Spleen (tissue), 11 donors: ENCODE results near the gene SLC46A1. TPM values are rescaled to one million over a fixed set of nuclear protein-coding genes. Genes with fewer than 3 reads are reported as not detected.

ENCODE experiments used
- DNase-seq: peaks from one replicate; pipeline ENCODE4 v3.0.0-alpha.2; 2020
- H3K27ac ChIP-seq, 8 donors: fragments of 200-600 bp; sonication (generic) in 7 of 8; 1 replicate in 4 of 8; 2 replicates in 4 of 8; pipeline versions ENCODE4 v1.5.0 to v1.8.0; 2016 to 2021; ENCODE audit warnings: inconsistent platforms in 4 of 8, mild to moderate bottlenecking in 4 of 8, moderate library complexity in 1 of 8
- H3K27me3 ChIP-seq, 7 donors: fragments of 200-600 bp; sonication (generic) in 6 of 7; replicated peaks in 1 of 7; 1 replicate in 4 of 7; 2 replicates in 3 of 7; pipeline versions ENCODE4 v1.5.0 to v1.8.0; 2016 to 2021; ENCODE audit warnings: inconsistent platforms in 3 of 7, mild to moderate bottlenecking in 1 of 7
- H3K36me3 ChIP-seq, 6 donors: fragments of 200-600 bp; sonication (generic) in 5 of 6; 1 replicate in 4 of 6; 2 replicates in 2 of 6; pipeline versions ENCODE4 v1.5.0 to v1.8.0; 2016 to 2021; ENCODE audit warnings: inconsistent platforms in 2 of 6
- H3K4me1 ChIP-seq, 6 donors: fragments of 200-600 bp; sonication (generic) in 5 of 6; 1 replicate in 3 of 6; 2 replicates in 3 of 6; pipeline versions ENCODE4 v1.5.0 to v1.8.0; 2016 to 2021; ENCODE audit warnings: inconsistent platforms in 3 of 6
- H3K4me3 ChIP-seq, 8 donors: fragments of 200-600 bp; sonication (generic) in 7 of 8; 1 replicate in 4 of 8; 2 replicates in 4 of 8; pipeline versions ENCODE4 v1.5.0 to v1.8.0; 2016 to 2021; ENCODE audit warnings: inconsistent platforms in 4 of 8, mild to moderate bottlenecking in 4 of 8, moderate library complexity in 2 of 8
- H3K9me3 ChIP-seq, 8 donors: fragments of 200-600 bp; sonication (generic) in 7 of 8; 1 replicate in 4 of 8; 2 replicates in 4 of 8; pipeline versions ENCODE4 v1.5.0 to v1.8.0; 2016 to 2021; ENCODE audit warnings: inconsistent platforms in 4 of 8
- CTCF ChIP-seq, 11 experiments: fragments of 200-600 bp in 7 of 11; fragments of 450-650 bp in 4 of 11; sonication (generic) in 4 of 11; IDR thresholded peaks in 8 of 11; conservative IDR thresholded peaks in 3 of 11; 1 replicate in 7 of 11; 2 replicates in 4 of 11; pipeline versions ENCODE4 v1.4.0 to v1.8.0; 2016 to 2021; ENCODE audit warnings: antibody characterized with exemption in 11 of 11, inconsistent platforms in 4 of 11, mild to moderate bottlenecking in 1 of 11
- POLR2A ChIP-seq, 3 donors: fragments of 450-650 bp; IDR thresholded peaks; one replicate each; pipeline ENCODE4 v1.5.1; 2017; ENCODE audit warnings: antibody characterized with exemption in 3 of 3, mild to moderate bottlenecking in 1 of 3
- POLR2AphosphoS5 ChIP-seq, 3 donors: sonication (generic); formaldehyde crosslinking; IDR thresholded peaks; one replicate each; pipeline ENCODE4 v1.5.1; 2017; ENCODE audit warnings: antibody characterized with exemption in 3 of 3
- WGBS, 5 donors: extraction: QIAGEN DNeasy Blood & Tissue Kit in 3 of 5; methylation state at CpG; one replicate each; pipeline versions ENCODE4 v1.1.5 to v1.1.7; 2013 to 2018; 5-methylcytosine and 5-hydroxymethylcytosine counted together
- intact Hi-C: fragments of 100-400 bp; cut with DNase I; formaldehyde crosslinking; loops from one replicate; pipeline ENCODE4 v1.15.0; 2023; ENCODE audit warnings: low total_unique reads
- polyA plus RNA-seq, 3 donors: library from polyadenylated mRNA; stranded (reverse); fragments of 200-250 nt; gene quantifications; one replicate each; pipeline ENCODE4 v1.2.1, GENCODE V29; 2013
- total RNA-seq, 7 donors: library from RNA; depleted of rRNA in 3 of 7; stranded (reverse); fragments of >200 nt in 3 of 7; fragmentation: NEBNext Ultra II Directional in 4 of 7; extraction: Animal tissue kit (Norgen Biotek cat#: 25700) in 4 of 7; gene quantifications; one replicate each; pipeline versions ENCODE4 v1.1.0 to v1.2.1, GENCODE V29; 2016 to 2021
- donor health status: healthy with polysubstance abuse.
- donor health status: DM: no; HTN: no; CAD: no; lungs with moderate emphysema.
- donor health status: DM: no; HTN: no; CAD: no.
- donor health status: Bipolar disorder and iron deficiency.
- donor health status: healthy.
- donor health status: DM: no; HTN: no; CAD: no.
- donor health status: DM: yes; HTN: yes; CAD: no.

Gene SLC46A1
- total and polyA plus RNA-seq, 10 donors: 2.1 to 28.9 (median 20.6) TPM

GRCh38 chr17:28390141-28390540 is 15.9 kb downstream of the SLC46A1 start:
- WGBS, 5 donors: 84 to 97% (median 90%) methylated on average over 1 of the region's 1 CpG
- intact Hi-C loops: no loop called here
- no peak for TF ChIP-seq POLR2AphosphoS5 (IDR thresholded peaks at IDR 0.05)
- TF ChIP-seq CTCF (IDR thresholded peaks at IDR 0.05 in 8 of 11, conservative IDR thresholded peaks at IDR 0.05 in 3 of 11): no peak
- TF ChIP-seq POLR2A (IDR thresholded peaks at IDR 0.05): no peak
- Histone ChIP-seq H3K9me3 (no peaks in the 10 kb centered on the region), H3K27ac (no peak overlapping the region), H3K36me3 (peaks cover 0 to 79% (median 37%) of the 10 kb centered on the region in 6 donors), H3K4me3 (no peak overlapping the region), H3K27me3 (peaks cover 0 to under 1% (median 0%) of the 10 kb centered on the region in 7 donors), H3K4me1 (peaks cover 0 to 25% (median 10%) of the 10 kb centered on the region in 6 donors)
- DNase-seq: no peak

GRCh38 chr17:28388106-28388505 is 17.9 kb downstream of the SLC46A1 start:
- H3K4me1 ChIP-seq: peaks cover 3 to 38% (median 22%) of the 10 kb centered on the region in 6 donors
- peak overlapping the region in 1 of 8 donors; percentile 19 for H3K4me3 ChIP-seq
- DNase-seq: no peak
- intact Hi-C loops: no loop called here
- peaks cover 0 to 60% (median 37%) of the 10 kb centered on the region in 6 donors for H3K36me3 ChIP-seq
- peak overlapping the region in 1 of 8 donors; percentile 67 for H3K27ac ChIP-seq
- TF ChIP-seq POLR2AphosphoS5 (IDR thresholded peaks at IDR 0.05): no peak
- no peak for TF ChIP-seq POLR2A (IDR thresholded peaks at IDR 0.05)
- no peaks in the 10 kb centered on the region for H3K9me3 ChIP-seq
- peaks cover 0 to 17% (median 0%) of the 10 kb centered on the region in 7 donors for H3K27me3 ChIP-seq
- 80 to 98% (median 96%) methylated on average over 1 to 11 of the region's 11 CpGs for WGBS, 5 donors

- H3K27ac ChIP-seq: no peak overlapping the region
- H3K36me3 ChIP-seq: peaks cover 0 to 43% (median 33%) of the 10 kb centered on the region in 6 donors
- intact Hi-C loops: no loop called here
- H3K9me3 ChIP-seq: no peaks in the 10 kb centered on the region
- peaks cover 0 to 21% (median 0%) of the 10 kb centered on the region in 7 donors for H3K27me3 ChIP-seq
- peaks cover 3 to 45% (median 26%) of the 10 kb centered on the region in 6 donors for H3K4me1 ChIP-seq
- DNase-seq: no peak
- no peak for TF ChIP-seq POLR2AphosphoS5 (IDR thresholded peaks at IDR 0.05)
- TF ChIP-seq CTCF (IDR thresholded peaks at IDR 0.05 in 8 of 11, conservative IDR thresholded peaks at IDR 0.05 in 3 of 11): no peak
- TF ChIP-seq POLR2A (IDR thresholded peaks at IDR 0.05): no peak
- peak overlapping the region in 3 of 8 donors; percentile 8 to 82 (median 51) for H3K4me3 ChIP-seq
These were observed 19.6 kb downstream of the SLC46A1 start for GRCh38 chr17:28386391-28386790.

GRCh38 chr17:28385406-28385805 is 20.6 kb downstream of the SLC46A1 start:
- peak overlapping the region in 4 of 8 donors; percentile 56 to 73 (median 63) for H3K27ac ChIP-seq

More at GRCh38 chr17:28385406-28385805, 20.6 kb downstream of the SLC46A1 start:
- Histone ChIP-seq H3K9me3 (no peaks in the 10 kb centered on the region), H3K36me3 (peaks cover 0 to 33% (median 25%) of the 10 kb centered on the region in 6 donors), H3K4me3 (peak overlapping the region in 7 of 8 donors; percentile 47 to 82 (median 53)), H3K4me1 (peaks cover 10 to 54% (median 32%) of the 10 kb centered on the region in 6 donors), H3K27me3 (peaks cover 0 to 28% (median 0%) of the 10 kb centered on the region in 7 donors)
- intact Hi-C loops: no loop called here
- TF ChIP-seq POLR2AphosphoS5 (IDR thresholded peaks at IDR 0.05): peak in 1 of 3 donors; percentile 16
- no peak for TF ChIP-seq CTCF (IDR thresholded peaks at IDR 0.05 in 8 of 11, conservative IDR thresholded peaks at IDR 0.05 in 3 of 11)
- no peak for DNase-seq
- WGBS, 5 donors: 50 to 68% (median 63%) methylated on average over 8 of the region's 8 CpGs
